ENCODE results near the gene PILRB.

Gene PILRB

DNA sequence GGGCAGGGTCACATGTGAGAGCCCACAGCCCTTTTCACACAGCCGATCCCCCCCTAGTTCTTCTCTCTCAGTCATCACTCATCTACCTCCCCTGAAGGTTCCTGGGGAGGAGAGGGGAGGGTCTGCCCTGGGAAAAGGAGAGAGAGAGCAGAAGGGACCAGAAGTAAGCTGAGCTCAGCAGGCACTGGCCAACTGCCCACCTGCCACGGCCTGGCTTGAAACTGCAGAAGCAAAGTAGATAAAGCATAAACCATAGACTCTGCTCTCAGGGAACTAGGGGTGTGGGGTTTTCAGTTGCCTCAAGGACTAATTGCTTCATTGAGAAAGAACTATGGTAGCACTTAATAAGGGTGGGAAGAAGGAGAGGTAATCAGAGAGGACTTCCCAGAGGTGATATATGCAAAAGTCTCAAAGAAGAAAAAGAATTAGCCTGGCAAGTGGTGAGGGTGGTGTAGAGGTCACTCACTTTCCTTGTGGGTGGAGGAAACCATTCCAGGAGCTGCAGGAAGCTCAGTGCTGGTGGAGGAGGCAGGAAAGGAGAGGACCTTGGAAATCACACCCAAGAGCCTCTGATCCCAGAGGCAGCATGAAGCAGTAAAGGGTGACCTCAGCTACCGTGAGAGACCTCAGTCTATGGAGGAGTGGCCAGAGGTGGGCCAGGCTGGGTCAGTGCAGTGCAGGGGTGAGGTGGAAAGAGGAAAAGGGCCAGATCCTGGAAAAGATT is 32.5 kb downstream of the PILRB start:
- POLR2A ChIA-PET = interaction anchor here (0.5 kb wide), 1 partner anchor 20 kb away, joined by 4 read pairs; no protein-coding TSS in a partner anchor
- TF ChIP-seq, protein P1, sequence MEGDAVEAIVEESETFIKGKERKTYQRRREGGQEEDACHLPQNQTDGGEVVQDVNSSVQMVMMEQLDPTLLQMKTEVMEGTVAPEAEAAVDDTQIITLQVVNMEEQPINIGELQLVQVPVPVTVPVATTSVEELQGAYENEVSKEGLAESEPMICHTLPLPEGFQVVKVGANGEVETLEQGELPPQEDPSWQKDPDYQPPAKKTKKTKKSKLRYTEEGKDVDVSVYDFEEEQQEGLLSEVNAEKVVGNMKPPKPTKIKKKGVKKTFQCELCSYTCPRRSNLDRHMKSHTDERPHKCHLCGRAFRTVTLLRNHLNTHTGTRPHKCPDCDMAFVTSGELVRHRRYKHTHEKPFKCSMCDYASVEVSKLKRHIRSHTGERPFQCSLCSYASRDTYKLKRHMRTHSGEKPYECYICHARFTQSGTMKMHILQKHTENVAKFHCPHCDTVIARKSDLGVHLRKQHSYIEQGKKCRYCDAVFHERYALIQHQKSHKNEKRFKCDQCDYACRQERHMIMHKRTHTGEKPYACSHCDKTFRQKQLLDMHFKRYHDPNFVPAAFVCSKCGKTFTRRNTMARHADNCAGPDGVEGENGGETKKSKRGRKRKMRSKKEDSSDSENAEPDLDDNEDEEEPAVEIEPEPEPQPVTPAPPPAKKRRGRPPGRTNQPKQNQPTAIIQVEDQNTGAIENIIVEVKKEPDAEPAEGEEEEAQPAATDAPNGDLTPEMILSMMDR (IDR thresholded peaks at IDR 0.05; ENCODE audit: insufficient read depth, low read length, missing control alignments) = no peak
- H3K4me3 ChIP-seq (ENCODE audit: low read depth, low read length) = no peak overlapping the region
- CTCF ChIA-PET = interaction anchor here (1.2 to 2.6 kb wide), 2 partner anchors 17 to 26 kb away, joined by 3 to 13 read pairs; no protein-coding TSS in a partner anchor
- no peak for DNase-seq (ENCODE audit: low read depth, low spot score)

DNA sequence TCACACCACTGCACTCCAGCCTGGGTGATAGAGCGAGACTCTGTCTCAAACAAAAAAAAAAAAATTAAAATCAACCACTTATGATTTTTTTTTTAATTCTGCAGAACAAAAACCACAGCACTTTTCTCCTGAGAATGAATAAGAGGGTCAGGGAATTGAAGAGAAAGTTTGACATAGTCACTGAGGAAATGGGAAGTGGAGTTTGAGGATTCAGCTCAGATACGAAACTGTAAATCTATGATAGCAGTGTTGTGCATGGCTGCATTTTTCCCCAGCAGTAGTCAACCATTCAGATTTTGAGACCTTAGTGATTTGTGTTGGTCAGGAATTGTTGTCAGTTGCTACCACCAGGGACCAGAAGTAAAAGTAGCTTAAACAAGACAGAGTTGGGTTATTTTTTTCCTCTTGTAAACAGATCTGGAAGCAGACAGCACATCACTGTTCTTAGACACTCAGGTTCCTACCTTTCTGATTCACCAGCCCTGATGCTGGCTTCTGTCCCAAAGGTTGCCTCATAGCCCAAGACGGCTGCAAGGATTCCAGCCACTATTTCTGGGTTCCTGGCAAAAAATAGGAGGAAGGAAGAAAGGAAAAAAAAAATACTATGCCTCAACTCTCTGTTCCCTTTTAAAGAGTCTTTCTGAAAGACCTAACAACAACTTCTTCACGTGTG is 35.5 kb downstream of the PILRB start:
- no peak overlapping the region for H3K4me3 ChIP-seq (ENCODE audit: low read depth, low read length)
- DNase-seq (ENCODE audit: low read depth, low spot score) = no peak
- CTCF ChIA-PET = interaction anchor here (1.2 to 2.1 kb wide), 2 partner anchors 14 to 18 kb away, joined by 4 to 25 read pairs; no protein-coding TSS in a partner anchor
- TF ChIP-seq, protein P1 (IDR thresholded peaks at IDR 0.05; ENCODE audit: insufficient read depth, low read length, missing control alignments) = no peak
- POLR2A ChIA-PET = no interaction called here

DNA sequence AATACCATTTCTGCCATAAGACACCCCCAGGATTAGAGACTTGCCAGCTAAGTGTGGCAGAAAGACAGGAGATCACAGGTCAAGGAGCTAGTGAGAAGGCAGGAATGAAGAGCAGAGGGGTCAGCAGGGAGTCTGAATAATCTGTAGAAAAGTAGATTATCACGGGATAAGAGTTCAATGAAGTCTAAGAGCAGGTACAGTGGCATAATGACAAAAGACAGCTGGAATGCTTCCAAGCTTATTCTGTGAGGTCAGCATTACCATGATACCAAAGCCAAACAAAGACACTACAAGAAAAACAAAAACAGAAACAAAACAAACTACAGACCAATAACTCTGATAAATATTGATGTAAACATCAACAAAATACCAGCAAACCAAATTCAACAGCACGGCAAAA is 36.2 kb downstream of the PILRB start:
- POLR2A ChIA-PET = no interaction called here
- DNase-seq (ENCODE audit: low read depth, low spot score) = no peak
- TF ChIP-seq, protein P1 (IDR thresholded peaks at IDR 0.05; ENCODE audit: insufficient read depth, low read length, missing control alignments) = no peak
- CTCF ChIA-PET = interaction anchor here (1.2 to 2.1 kb wide), 2 partner anchors 14 to 18 kb away, joined by 4 to 25 read pairs; no protein-coding TSS in a partner anchor
- H3K4me3 ChIP-seq (ENCODE audit: low read depth, low read length) = no peak overlapping the region

DNA sequence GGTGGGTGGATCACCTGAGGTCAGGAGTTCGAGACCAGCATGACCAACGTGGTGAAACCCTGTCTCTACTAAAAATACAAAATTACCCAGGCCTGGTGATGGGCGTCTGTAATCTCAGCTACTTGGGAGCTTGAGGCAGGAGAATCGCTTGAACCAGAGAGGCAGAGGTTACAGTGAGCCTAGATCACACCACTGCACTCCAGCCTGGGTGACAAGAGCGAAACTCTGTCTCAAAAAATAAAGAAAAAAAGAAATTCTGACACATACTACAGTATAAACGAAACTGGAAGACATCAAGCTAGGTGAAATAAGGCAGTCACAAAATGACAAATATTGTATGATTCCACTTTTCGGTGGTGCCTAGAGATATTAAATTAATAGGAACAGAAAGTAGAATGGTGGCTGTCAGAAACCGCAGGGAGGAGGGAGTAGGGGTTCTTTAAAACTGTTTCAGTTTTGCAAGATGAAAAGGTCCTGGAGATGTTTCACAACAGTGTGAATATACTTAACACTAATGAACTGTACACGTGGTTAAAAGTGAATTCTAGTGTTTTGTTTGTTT is 38.6 kb downstream of the PILRB start:
- CTCF ChIA-PET = interaction anchor here (3.9 kb wide), 1 partner anchor 11 kb away, joined by 28 read pairs; no protein-coding TSS in a partner anchor
- DNase-seq (ENCODE audit: low read depth, low spot score) = no peak
- no peak overlapping the region for H3K4me3 ChIP-seq (ENCODE audit: low read depth, low read length)
- POLR2A ChIA-PET = no interaction called here
- TF ChIP-seq, protein P1 (IDR thresholded peaks at IDR 0.05; ENCODE audit: insufficient read depth, low read length, missing control alignments) = no peak

DNA sequence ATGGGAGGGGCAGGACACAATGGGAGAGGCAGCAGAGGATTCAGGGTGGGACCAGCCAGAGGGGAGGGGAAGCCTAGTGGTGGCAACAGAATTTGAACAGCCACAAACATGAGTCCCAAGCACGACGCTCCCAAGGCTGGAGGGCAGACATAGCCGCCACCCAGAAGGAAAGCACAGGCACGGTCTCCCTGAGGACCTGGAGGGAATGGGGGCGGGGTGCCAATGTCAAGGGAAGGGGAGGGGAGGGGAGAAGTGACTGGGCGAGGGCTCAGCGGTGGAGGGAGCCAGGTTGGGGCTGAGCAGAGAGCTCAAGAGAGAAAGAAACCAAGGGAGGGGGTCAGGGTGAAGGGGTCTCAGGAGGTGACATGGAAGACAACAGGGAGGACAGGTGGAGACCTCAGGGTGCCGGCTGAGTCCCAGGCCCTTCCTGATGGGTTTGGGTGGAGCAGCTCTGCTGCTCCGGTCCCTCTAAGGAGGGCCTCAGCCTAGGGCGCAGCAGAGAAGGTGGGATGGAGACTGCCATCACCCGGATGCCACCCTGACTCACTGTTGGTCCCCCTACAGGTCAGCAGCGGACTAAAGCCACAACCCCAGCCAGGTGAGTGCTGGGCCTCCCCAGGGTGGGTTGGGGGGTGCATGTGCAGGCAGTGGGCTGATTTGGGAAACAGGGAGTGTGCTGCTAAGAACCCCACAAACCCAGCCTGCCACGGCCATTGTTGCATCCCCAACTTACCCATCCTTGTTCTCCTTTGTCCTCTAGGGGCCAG is 39.6 kb downstream of the PILRB start:
- no peak overlapping the region for H3K4me3 ChIP-seq (ENCODE audit: low read depth, low read length)
- CTCF ChIA-PET = interaction anchor here (3.9 kb wide), 1 partner anchor 10 kb away, joined by 28 read pairs; no protein-coding TSS in a partner anchor
- no peak for DNase-seq (ENCODE audit: low read depth, low spot score)
- TF ChIP-seq, protein P1 (IDR thresholded peaks at IDR 0.05; ENCODE audit: insufficient read depth, low read length, missing control alignments) = no peak
- POLR2A ChIA-PET = no interaction called here

All from AG04449 (cell line).